Transverse colon (tissue), 4 donors: ENCODE measurements around the gene ZNF286A. TPM values are rescaled to one million over a fixed set of nuclear protein-coding genes. Genes with fewer than 3 reads are reported as not detected.
"Not testable (repeated sequence)": the region's sequence is repeated elsewhere in the genome, so short reads cannot be mapped to it uniquely, and the experiment has no call there.

Source experiments
- DNase-seq: peaks from one replicate; pipeline ENCODE4 v3.0.0-alpha.2; 2019
- H3K27ac ChIP-seq, 4 donors: fragments of 200-600 bp; sonication (generic); 2 replicates each; pipeline ENCODE4 v1.5.1; 2016 to 2018; ENCODE audit warnings: inconsistent platforms in 4 of 4
- H3K27me3 ChIP-seq: fragments of 200-600 bp; sonication (generic); 2 replicates; pipeline ENCODE4 v1.5.1; 2017; ENCODE audit warnings: inconsistent platforms
- H3K36me3 ChIP-seq, 4 donors: fragments of 200-600 bp; sonication (generic); 2 replicates each; pipeline ENCODE4 v1.5.1; 2017 to 2019; ENCODE audit warnings: inconsistent platforms in 4 of 4
- H3K4me1 ChIP-seq, 4 donors: fragments of 200-600 bp; sonication (generic); 2 replicates each; pipeline ENCODE4 v1.5.1; 2017 to 2020; ENCODE audit warnings: inconsistent platforms in 4 of 4
- H3K4me3 ChIP-seq, 4 donors: fragments of 200-600 bp; sonication (generic); 1 replicate in 1 of 4; 2 replicates in 3 of 4; pipeline versions ENCODE4 v1.5.1 to v1.6.1; 2017 to 2019; ENCODE audit warnings: inconsistent platforms in 4 of 4
- H3K9me3 ChIP-seq, 2 donors: fragments of 200-600 bp; sonication (generic); 2 replicates each; pipeline ENCODE4 v1.5.1; 2017 to 2019; ENCODE audit warnings: inconsistent platforms in 2 of 2
- EP300 ChIP-seq: sonication (generic); formaldehyde crosslinking; IDR thresholded peaks from one replicate; pipeline ENCODE4 v1.6.1; 2017; ENCODE audit warnings: antibody characterized with exemption, low read depth
- POLR2A ChIP-seq: fragments of 450-650 bp; IDR thresholded peaks from one replicate; pipeline ENCODE4 v1.6.1; 2016; ENCODE audit warnings: antibody characterized with exemption, mild to moderate bottlenecking, moderate library complexity
- POLR2AphosphoS5 ChIP-seq, 3 donors: sonication (generic); formaldehyde crosslinking; IDR thresholded peaks; one replicate each; pipeline ENCODE4 v1.6.1; 2016; ENCODE audit warnings: antibody characterized with exemption in 3 of 3
- WGBS, 2 donors: methylation state at CpG; one replicate each; pipeline ENCODE4 v1.1.5; 2018; ENCODE audit warnings: low coverage in 1 of 2; 5-methylcytosine and 5-hydroxymethylcytosine counted together
- in situ Hi-C, 4 donors: fragments of 200-750 bp; cut with MboI; loops; one replicate each; pipeline versions ENCODE4 v1.15.0 to v1.15.1; 2017; ENCODE audit warnings: low sequenced_read_pairs in 3 of 4, low pct_ligation_motif_present in 1 of 4, low pct_unique_long_range_greater_than_20kb in 1 of 4
- intact Hi-C: fragments of 100-400 bp; cut with DNase I; formaldehyde crosslinking; loops from one replicate; pipeline ENCODE4 v1.15.1; 2023; ENCODE audit warnings: low total_unique reads
- total RNA-seq, 4 donors: library from RNA; depleted of rRNA; stranded (reverse); fragments of >200 nt; gene quantifications; one replicate each; pipeline ENCODE4 v1.1.0, GENCODE V29; 2016
- TF ChIP-seq, protein P1 (sequence below), 5 experiments: fragments of 200-600 bp in 3 of 5; fragments of 450-650 bp in 2 of 5; sonication (generic) in 3 of 5; IDR thresholded peaks; 1 replicate in 2 of 5; 2 replicates in 3 of 5; pipeline ENCODE4 v1.5.1; 2016 to 2017; ENCODE audit warnings: antibody characterized with exemption in 5 of 5, inconsistent platforms in 3 of 5, mild to moderate bottlenecking in 2 of 5, moderate library complexity in 1 of 5

The ZNF286A gene
- total RNA-seq, 4 donors from 2014 or later, result 3.2 to 73.7 (median 11.9) TPM

GRCh38 chr17:15663176-15663575 is 36.4 kb upstream of the ZNF286A start:
- DNase-seq, result no peak
- Histone ChIP-seq H3K27ac (no peak overlapping the region), H3K4me1 (no peaks in the 10 kb centered on the region), H3K9me3 (no peaks in the 10 kb centered on the region), H3K36me3 (no peaks in the 10 kb centered on the region), H3K4me3 (no peak overlapping the region), H3K27me3 (no peaks in the 10 kb centered on the region)
- in situ Hi-C loops, result no loop called here
- 96 to 97% methylated on average over 4 to 6 of the region's 6 CpGs for WGBS, 2 donors
- intact Hi-C loops, result no loop called here
- no peak for TF ChIP-seq EP300
- TF ChIP-seq POLR2A, result no peak
- TF ChIP-seq POLR2AphosphoS5 (IDR thresholded peaks at IDR 0.05), result no peak
- TF ChIP-seq, protein P1, sequence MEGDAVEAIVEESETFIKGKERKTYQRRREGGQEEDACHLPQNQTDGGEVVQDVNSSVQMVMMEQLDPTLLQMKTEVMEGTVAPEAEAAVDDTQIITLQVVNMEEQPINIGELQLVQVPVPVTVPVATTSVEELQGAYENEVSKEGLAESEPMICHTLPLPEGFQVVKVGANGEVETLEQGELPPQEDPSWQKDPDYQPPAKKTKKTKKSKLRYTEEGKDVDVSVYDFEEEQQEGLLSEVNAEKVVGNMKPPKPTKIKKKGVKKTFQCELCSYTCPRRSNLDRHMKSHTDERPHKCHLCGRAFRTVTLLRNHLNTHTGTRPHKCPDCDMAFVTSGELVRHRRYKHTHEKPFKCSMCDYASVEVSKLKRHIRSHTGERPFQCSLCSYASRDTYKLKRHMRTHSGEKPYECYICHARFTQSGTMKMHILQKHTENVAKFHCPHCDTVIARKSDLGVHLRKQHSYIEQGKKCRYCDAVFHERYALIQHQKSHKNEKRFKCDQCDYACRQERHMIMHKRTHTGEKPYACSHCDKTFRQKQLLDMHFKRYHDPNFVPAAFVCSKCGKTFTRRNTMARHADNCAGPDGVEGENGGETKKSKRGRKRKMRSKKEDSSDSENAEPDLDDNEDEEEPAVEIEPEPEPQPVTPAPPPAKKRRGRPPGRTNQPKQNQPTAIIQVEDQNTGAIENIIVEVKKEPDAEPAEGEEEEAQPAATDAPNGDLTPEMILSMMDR (IDR thresholded peaks at IDR 0.05), result no peak

DNA sequence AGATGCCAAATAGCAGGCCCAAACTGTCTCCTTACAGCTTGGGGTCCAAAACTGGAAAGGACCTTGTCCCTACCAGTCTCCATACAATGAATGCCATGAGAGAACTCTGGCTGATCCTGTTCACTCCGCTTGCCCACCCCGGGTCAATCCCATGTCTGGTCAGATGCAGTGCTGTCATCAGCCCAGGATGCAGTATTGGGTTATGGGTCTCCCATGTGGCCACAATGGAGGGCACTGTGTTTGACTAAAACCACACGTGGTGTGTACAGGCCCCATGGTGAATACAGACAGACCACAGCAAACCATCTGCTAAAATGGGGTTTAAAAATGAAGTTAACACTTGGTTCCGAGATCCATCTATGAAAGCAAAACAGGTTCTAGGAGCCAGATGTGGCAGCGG is 35.9 kb upstream of the ZNF286A start:
- intact Hi-C loops, result no loop called here

DNA sequence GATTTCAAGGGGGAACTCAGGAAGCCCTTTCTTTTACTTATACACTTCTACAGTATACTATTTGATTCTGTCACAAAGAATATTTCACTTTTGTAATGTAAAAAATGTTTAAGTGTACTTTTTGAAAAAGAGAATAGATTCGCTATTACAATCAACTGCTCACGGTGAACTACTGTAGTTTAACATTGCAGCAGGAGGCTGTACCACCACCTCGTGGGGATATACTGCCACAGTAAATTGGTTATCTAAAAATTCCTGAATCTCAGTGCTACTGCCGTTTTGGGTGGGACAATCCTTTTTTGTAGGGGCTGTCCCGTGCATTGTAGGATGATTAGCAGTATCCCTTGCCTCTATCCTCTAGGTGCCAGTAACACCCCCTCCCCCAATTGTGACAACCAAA is 30.0 kb upstream of the ZNF286A start:
- intact Hi-C loops, DNase-seq, H3K4me1 ChIP-seq, H3K9me3 ChIP-seq, in situ Hi-C loops, H3K27ac ChIP-seq, H3K27me3 ChIP-seq, H3K36me3 ChIP-seq, H3K4me3 ChIP-seq: not testable (repeated sequence)
- 75% methylated on average over 5 of the region's 5 CpGs; no CpG with 5 or more reads in 1 of the 2 donors for WGBS, 2 donors

More for the DNA sequence above, 35.9 kb upstream of the ZNF286A start:
- no peaks in the 10 kb centered on the region for H3K4me1 ChIP-seq
- no peaks in the 10 kb centered on the region for H3K36me3 ChIP-seq
- H3K27me3 ChIP-seq, result no peaks in the 10 kb centered on the region
- TF ChIP-seq POLR2A, result no peak
- TF ChIP-seq, protein P1 (IDR thresholded peaks at IDR 0.05), result no peak
- no peak for TF ChIP-seq EP300
- TF ChIP-seq POLR2AphosphoS5 (IDR thresholded peaks at IDR 0.05), result no peak
- H3K27ac ChIP-seq, result no peak overlapping the region
- in situ Hi-C loops, result no loop called here
- H3K4me3 ChIP-seq, result no peak overlapping the region
- 92 to 100% methylated on average over 2 to 5 of the region's 5 CpGs for WGBS, 2 donors
- H3K9me3 ChIP-seq, result no peaks in the 10 kb centered on the region
- no peak for DNase-seq

DNA sequence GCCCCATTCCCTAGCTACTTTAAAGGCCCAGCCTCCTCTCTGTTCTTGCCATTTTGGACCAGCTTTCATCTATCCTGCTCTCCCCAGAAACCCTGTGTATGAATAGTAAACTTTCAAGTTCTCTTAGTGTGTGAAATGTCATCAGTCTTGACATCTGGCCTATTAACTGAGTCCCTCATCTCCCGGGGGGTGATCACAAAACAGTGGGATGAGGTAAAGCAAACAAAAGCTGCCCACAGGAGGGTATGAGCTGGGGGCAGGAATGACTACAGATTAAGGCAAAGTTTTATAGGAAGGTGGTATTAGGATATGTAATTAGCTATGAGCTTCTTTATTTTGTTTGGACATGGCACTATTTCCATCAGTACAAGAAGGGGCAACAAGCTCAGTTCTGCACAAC is 24.9 kb upstream of the ZNF286A start:
- 73% methylated on average over 1 of the region's 1 CpG; no CpG with 5 or more reads in 1 of the 2 donors for WGBS, 2 donors
- H3K4me1 ChIP-seq, H3K9me3 ChIP-seq, intact Hi-C loops, DNase-seq, in situ Hi-C loops, H3K36me3 ChIP-seq, H3K27me3 ChIP-seq, H3K27ac ChIP-seq, H3K4me3 ChIP-seq: not testable (repeated sequence)

GRCh38 chr17:15675991-15676390 is 23.6 kb upstream of the ZNF286A start:
- H3K4me3 ChIP-seq, H3K27ac ChIP-seq, H3K36me3 ChIP-seq, in situ Hi-C loops, intact Hi-C loops, H3K27me3 ChIP-seq, H3K9me3 ChIP-seq, DNase-seq, H3K4me1 ChIP-seq: not testable (repeated sequence)
- WGBS, 2 donors, result 80 to 88% methylated on average over 1 to 6 of the region's 6 CpGs

- H3K4me1 ChIP-seq, DNase-seq, H3K4me3 ChIP-seq, in situ Hi-C loops, H3K27me3 ChIP-seq, H3K9me3 ChIP-seq, H3K36me3 ChIP-seq, intact Hi-C loops, H3K27ac ChIP-seq: not testable (repeated sequence)
- WGBS, 2 donors, result 89% methylated on average over 3 of the region's 3 CpGs; no CpG with 5 or more reads in 1 of the 2 donors
Measured at GRCh38 chr17:15683135-15683534, 16.4 kb upstream of the ZNF286A start.
